IPS-NIHi11 (cell line): ENCODE measurements around the gene HIPK2.
"Not testable (repeated sequence)": the region's sequence is repeated elsewhere in the genome, so short reads cannot be mapped to it uniquely, and the experiment has no call there.

Experiments used
- DNase-seq: peaks from one replicate; pipeline ENCODE4 v3.0.0; 2012; ENCODE audit warnings: mixed read lengths, low spot score

The HIPK2 gene

GRCh38 chr7:139671967-139672366 lies 105.8 kb downstream of the HIPK2 start:
- no peak for DNase-seq

GRCh38 chr7:139670662-139671061 lies 107.1 kb downstream of the HIPK2 start:
- DNase-seq, result not testable (repeated sequence)

GRCh38 chr7:139669106-139670061 lies 108.4 kb downstream of the HIPK2 start:
- DNase-seq, result no peak

GRCh38 chr7:139667377-139667776 lies 110.4 kb downstream of the HIPK2 start:
- no peak for DNase-seq

GRCh38 chr7:139666501-139666900 lies 111.3 kb downstream of the HIPK2 start:
- no peak for DNase-seq

- DNase-seq, result no peak
Observed at GRCh38 chr7:139664434-139664833, 113.4 kb downstream of the HIPK2 start.

- DNase-seq, result no peak
Observed at GRCh38 chr7:139663608-139664177, 114.1 kb downstream of the HIPK2 start.

- DNase-seq, result no peak
Observed at GRCh38 chr7:139661903-139662302, 115.9 kb downstream of the HIPK2 start.

GRCh38 chr7:139661043-139661440 lies 116.8 kb downstream of the HIPK2 start:
- no peak for DNase-seq

- no peak for DNase-seq
Observed at GRCh38 chr7:139660317-139661042, 117.3 kb downstream of the HIPK2 start.

- DNase-seq, result no peak
Observed at GRCh38 chr7:139659922-139660316, 117.9 kb downstream of the HIPK2 start.

- DNase-seq, result no peak
Observed at GRCh38 chr7:139658908-139659675, 118.7 kb downstream of the HIPK2 start.

GRCh38 chr7:139658296-139658695 lies 119.5 kb downstream of the HIPK2 start:
- no peak for DNase-seq

- no peak for DNase-seq
Observed at GRCh38 chr7:139657725-139658124, 120.1 kb downstream of the HIPK2 start.

GRCh38 chr7:139656387-139656786 lies 121.4 kb downstream of the HIPK2 start:
- no peak for DNase-seq

GRCh38 chr7:139655305-139655704 lies 122.5 kb downstream of the HIPK2 start:
- no peak for DNase-seq

GRCh38 chr7:139654276-139655181 lies 123.3 kb downstream of the HIPK2 start:
- no peak for DNase-seq

- no peak for DNase-seq
Observed at GRCh38 chr7:139651914-139652313, 125.9 kb downstream of the HIPK2 start.

- DNase-seq, result no peak
Observed at GRCh38 chr7:139651308-139651707, 126.5 kb downstream of the HIPK2 start.

GRCh38 chr7:139650429-139651100 lies 127.2 kb downstream of the HIPK2 start:
- no peak for DNase-seq
